Thyroid gland (tissue), 4 donors: ENCODE data around the gene DOCK2.

ENCODE experiments used
- POLR2A ChIP-seq, 2 donors: fragments of 450-650 bp; IDR thresholded peaks; one replicate each; pipeline ENCODE4 v1.6.1; 2017; ENCODE audit warnings: antibody characterized with exemption in 2 of 2, mild to moderate bottlenecking in 2 of 2, moderate library complexity in 1 of 2
- TF ChIP-seq, protein P1 (sequence below), 6 experiments: fragments of 200-600 bp in 3 of 6; fragments of 450-650 bp in 3 of 6; sonication (generic) in 3 of 6; IDR thresholded peaks; one replicate each; pipeline ENCODE4 v1.5.1; 2016 to 2019; ENCODE audit warnings: antibody characterized with exemption in 6 of 6, mild to moderate bottlenecking in 2 of 6, inconsistent platforms in 1 of 6, moderate library complexity in 1 of 6

DNA sequence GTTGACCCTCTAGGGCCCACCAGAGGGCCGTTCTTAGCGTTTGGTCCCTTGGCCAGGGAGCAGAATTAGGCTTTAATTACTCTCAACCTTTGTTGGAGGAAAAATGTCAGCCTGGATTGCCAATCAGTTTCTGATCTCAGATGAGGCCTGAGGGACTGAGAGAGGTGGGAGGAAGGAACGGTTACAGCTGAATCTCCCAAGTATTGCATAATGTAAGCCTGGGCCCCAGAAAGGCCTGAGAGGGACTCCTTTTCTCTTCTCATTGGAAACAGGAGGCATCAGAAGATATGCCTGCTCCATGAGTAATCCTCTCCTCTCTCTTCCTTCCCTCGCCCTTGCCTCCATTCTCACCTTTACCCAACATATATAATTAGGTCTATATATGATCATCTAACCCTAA, 237.5 kb downstream of the DOCK2 start:
- TF ChIP-seq, protein P1, sequence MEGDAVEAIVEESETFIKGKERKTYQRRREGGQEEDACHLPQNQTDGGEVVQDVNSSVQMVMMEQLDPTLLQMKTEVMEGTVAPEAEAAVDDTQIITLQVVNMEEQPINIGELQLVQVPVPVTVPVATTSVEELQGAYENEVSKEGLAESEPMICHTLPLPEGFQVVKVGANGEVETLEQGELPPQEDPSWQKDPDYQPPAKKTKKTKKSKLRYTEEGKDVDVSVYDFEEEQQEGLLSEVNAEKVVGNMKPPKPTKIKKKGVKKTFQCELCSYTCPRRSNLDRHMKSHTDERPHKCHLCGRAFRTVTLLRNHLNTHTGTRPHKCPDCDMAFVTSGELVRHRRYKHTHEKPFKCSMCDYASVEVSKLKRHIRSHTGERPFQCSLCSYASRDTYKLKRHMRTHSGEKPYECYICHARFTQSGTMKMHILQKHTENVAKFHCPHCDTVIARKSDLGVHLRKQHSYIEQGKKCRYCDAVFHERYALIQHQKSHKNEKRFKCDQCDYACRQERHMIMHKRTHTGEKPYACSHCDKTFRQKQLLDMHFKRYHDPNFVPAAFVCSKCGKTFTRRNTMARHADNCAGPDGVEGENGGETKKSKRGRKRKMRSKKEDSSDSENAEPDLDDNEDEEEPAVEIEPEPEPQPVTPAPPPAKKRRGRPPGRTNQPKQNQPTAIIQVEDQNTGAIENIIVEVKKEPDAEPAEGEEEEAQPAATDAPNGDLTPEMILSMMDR (IDR thresholded peaks at IDR 0.05) = no peak
- TF ChIP-seq POLR2A (IDR thresholded peaks at IDR 0.05) = no peak
